Prostate gland (tissue), 2 donors: Measurements from ENCODE around the gene PODXL2.

Experiments used
- POLR2A ChIP-seq: fragments of 450-650 bp; IDR thresholded peaks from one replicate; pipeline ENCODE4 v1.6.1; 2016; ENCODE audit warnings: antibody characterized with exemption, mild to moderate bottlenecking
- POLR2AphosphoS5 ChIP-seq: sonication (generic); formaldehyde crosslinking; IDR thresholded peaks from one replicate; pipeline ENCODE4 v1.6.1; 2017; ENCODE audit warnings: antibody characterized with exemption
- TF ChIP-seq, protein P1 (sequence below), 4 experiments: fragments of 200-600 bp in 2 of 4; fragments of 450-650 bp in 2 of 4; sonication (generic) in 2 of 4; IDR thresholded peaks; 1 replicate in 3 of 4; 2 replicates in 1 of 4; pipeline ENCODE4 v1.5.1; 2016 to 2019; ENCODE audit warnings: antibody characterized with exemption in 4 of 4, mild to moderate bottlenecking in 2 of 4, moderate library complexity in 2 of 4

DNA sequence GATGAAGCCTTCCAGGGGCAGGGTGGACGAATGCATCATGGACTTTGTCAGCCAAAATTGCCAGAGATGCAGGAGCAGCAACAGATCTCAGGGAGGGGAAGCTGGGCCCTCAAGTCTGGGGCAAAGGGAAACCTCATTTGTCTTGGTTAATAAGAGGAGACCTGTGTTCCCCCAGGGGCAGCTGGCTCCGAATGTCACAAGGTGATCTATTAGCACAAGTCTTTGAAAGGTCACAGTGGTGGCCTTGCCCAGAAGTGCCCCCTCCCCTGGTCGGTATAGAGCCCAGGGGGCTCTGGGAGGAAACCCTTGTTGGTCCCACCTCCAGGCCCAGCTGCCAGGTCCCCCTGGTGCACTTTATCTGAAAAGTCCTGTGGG lies 89.9 kb downstream of the PODXL2 start:
- TF ChIP-seq, protein P1, sequence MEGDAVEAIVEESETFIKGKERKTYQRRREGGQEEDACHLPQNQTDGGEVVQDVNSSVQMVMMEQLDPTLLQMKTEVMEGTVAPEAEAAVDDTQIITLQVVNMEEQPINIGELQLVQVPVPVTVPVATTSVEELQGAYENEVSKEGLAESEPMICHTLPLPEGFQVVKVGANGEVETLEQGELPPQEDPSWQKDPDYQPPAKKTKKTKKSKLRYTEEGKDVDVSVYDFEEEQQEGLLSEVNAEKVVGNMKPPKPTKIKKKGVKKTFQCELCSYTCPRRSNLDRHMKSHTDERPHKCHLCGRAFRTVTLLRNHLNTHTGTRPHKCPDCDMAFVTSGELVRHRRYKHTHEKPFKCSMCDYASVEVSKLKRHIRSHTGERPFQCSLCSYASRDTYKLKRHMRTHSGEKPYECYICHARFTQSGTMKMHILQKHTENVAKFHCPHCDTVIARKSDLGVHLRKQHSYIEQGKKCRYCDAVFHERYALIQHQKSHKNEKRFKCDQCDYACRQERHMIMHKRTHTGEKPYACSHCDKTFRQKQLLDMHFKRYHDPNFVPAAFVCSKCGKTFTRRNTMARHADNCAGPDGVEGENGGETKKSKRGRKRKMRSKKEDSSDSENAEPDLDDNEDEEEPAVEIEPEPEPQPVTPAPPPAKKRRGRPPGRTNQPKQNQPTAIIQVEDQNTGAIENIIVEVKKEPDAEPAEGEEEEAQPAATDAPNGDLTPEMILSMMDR (IDR thresholded peaks at IDR 0.05): no peak
- no peak for TF ChIP-seq POLR2AphosphoS5
- TF ChIP-seq POLR2A: no peak
